NCI-H82 treated with DMSO at 0.1 percent for 48 hours (cell line): Measurements from ENCODE around the gene ATF4.

Source experiments
- DNase-seq: peaks from one replicate; lab custom pipeline; 2025; ENCODE audit not compliant: unreplicated experiment; lab: John Stamatoyannopoulos, UW

The ATF4 gene

GRCh38 chr22:39520226-39521105 is at the start of gene ATF4:
Gene ATF4 (plus strand): TSS chr22:39520562. CDS start chr22:39521446, 884 bp downstream.
- peak; percentile 46 for DNase-seq

- no peak for DNase-seq
Observed at GRCh38 chr22:39471381-39472141, 48.8 kb upstream of the ATF4 start.

GRCh38 chr22:39472570-39473556 is 47.5 kb upstream of the ATF4 start:
- no peak for DNase-seq

GRCh38 chr22:39473851-39474250 is 46.5 kb upstream of the ATF4 start:
- no peak for DNase-seq

- DNase-seq = no peak
Observed at GRCh38 chr22:39474351-39475111, 45.8 kb upstream of the ATF4 start.

GRCh38 chr22:39475337-39475736 is 45.0 kb upstream of the ATF4 start:
- DNase-seq = no peak

- DNase-seq = no peak
Observed at GRCh38 chr22:39475902-39476301, 44.5 kb upstream of the ATF4 start.

GRCh38 chr22:39476664-39477063 is 43.7 kb upstream of the ATF4 start:
- no peak for DNase-seq

- DNase-seq = no peak
Observed at GRCh38 chr22:39477542-39477941, 42.8 kb upstream of the ATF4 start.

- no peak for DNase-seq
Observed at GRCh38 chr22:39478441-39478850, 41.9 kb upstream of the ATF4 start.

GRCh38 chr22:39479254-39479653 is 41.1 kb upstream of the ATF4 start:
- no peak for DNase-seq

GRCh38 chr22:39480557-39480956 is 39.8 kb upstream of the ATF4 start:
- DNase-seq = no peak

- DNase-seq = no peak
Observed at GRCh38 chr22:39481054-39481453, 39.3 kb upstream of the ATF4 start.

- DNase-seq = no peak
Observed at GRCh38 chr22:39481595-39481994, 38.8 kb upstream of the ATF4 start.

- no peak for DNase-seq
Observed at GRCh38 chr22:39482768-39483167, 37.6 kb upstream of the ATF4 start.

- DNase-seq = no peak
Observed at GRCh38 chr22:39486951-39487825, 33.2 kb upstream of the ATF4 start.

- DNase-seq = no peak
Observed at GRCh38 chr22:39487826-39488520, 32.4 kb upstream of the ATF4 start.

- DNase-seq = no peak
Observed at GRCh38 chr22:39488563-39489083, 31.7 kb upstream of the ATF4 start.
